ENCODE measurements around the gene SNRPA1.
A peak's percentile ranks its signal among the peaks of the same experiment; 100 is the strongest.

Gene SNRPA1

DNA sequence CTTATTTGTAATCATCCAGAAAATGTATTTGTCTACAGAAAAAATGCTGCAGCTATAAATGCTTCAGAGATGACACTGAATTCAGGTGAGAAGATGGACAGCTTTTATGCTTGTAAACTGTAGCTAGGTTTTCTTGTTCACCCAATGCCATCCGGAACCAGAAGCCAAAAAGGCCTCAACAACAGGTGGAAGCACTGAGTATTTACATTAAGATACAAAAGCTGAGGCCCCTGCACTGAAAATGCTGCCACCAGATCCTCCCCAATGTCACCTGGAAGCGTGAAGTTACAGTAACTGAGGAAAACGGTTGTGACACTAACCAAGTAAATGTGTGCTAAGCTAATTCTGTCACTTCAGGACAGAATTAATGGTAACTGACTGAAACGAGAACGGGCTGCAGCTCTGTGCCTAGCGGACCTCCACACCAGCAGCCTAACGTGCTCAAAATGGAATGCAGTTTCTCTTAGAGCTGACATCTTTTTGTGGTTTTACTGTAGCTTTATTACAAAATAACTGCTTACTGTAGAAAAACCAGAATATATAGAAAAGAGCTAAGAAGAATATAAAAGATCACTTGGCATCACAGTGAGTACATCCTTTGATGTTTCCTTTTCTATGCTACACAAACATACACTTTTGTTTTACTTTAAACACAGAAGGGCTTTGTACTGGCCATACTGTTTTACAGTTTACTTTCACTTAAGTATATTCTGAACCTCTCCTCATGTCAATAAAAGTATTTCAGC lies 50.8 kb downstream of the SNRPA1 start:
- H3K36me3 Mint-ChIP-seq (ENCODE audit: low read depth), result peaks cover 15% of the 10 kb centered on the region
- no peaks in the 10 kb centered on the region for H3K27me3 Mint-ChIP-seq (ENCODE audit: low read depth)
- no peaks in the 10 kb centered on the region for H3K9me3 Mint-ChIP-seq
- peak overlapping the region in 1 of 3 experiments; percentile 1 for H3K4me3 Mint-ChIP-seq
- H3K4me1 Mint-ChIP-seq, result peaks cover 83% of the 10 kb centered on the region
- H3K27ac Mint-ChIP-seq, result peak overlapping the region in 2 of 3 experiments; percentile 30 to 46
- TF ChIP-seq, protein P1, sequence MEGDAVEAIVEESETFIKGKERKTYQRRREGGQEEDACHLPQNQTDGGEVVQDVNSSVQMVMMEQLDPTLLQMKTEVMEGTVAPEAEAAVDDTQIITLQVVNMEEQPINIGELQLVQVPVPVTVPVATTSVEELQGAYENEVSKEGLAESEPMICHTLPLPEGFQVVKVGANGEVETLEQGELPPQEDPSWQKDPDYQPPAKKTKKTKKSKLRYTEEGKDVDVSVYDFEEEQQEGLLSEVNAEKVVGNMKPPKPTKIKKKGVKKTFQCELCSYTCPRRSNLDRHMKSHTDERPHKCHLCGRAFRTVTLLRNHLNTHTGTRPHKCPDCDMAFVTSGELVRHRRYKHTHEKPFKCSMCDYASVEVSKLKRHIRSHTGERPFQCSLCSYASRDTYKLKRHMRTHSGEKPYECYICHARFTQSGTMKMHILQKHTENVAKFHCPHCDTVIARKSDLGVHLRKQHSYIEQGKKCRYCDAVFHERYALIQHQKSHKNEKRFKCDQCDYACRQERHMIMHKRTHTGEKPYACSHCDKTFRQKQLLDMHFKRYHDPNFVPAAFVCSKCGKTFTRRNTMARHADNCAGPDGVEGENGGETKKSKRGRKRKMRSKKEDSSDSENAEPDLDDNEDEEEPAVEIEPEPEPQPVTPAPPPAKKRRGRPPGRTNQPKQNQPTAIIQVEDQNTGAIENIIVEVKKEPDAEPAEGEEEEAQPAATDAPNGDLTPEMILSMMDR (IDR thresholded peaks at IDR 0.05; ENCODE audit: unreplicated experiment in 3 of 3), result no peak

DNA sequence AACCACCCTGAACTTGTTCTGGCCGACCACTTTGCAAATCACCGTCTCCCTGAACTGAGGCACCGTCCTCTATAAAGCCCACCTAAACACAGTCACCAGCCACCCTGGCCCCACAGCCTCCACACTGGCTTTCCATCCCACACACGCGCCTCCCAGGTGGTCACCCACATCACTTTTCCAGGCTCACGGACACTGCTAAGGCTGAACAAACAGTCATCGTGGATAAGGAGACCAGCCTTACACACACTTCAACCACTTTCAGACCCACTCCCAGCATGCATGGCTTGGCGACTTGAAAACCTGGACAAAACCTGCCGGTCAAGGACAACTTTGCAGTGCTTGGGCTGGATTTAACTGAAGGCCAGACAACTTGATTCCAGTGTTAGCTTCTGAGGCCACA lies 51.6 kb downstream of the SNRPA1 start:
- Mint-ChIP-seq H3K4me1 (peaks cover 87% of the 10 kb centered on the region), H3K36me3 (ENCODE audit: low read depth) (peaks cover 16% of the 10 kb centered on the region), H3K4me3 (no peak overlapping the region), H3K9me3 (no peaks in the 10 kb centered on the region), H3K27ac (peak overlapping the region in 2 of 3 experiments; percentile 30 to 62), H3K27me3 (ENCODE audit: low read depth) (no peaks in the 10 kb centered on the region)
- TF ChIP-seq, protein P1 (IDR thresholded peaks at IDR 0.05; ENCODE audit: unreplicated experiment in 3 of 3), result no peak

DNA sequence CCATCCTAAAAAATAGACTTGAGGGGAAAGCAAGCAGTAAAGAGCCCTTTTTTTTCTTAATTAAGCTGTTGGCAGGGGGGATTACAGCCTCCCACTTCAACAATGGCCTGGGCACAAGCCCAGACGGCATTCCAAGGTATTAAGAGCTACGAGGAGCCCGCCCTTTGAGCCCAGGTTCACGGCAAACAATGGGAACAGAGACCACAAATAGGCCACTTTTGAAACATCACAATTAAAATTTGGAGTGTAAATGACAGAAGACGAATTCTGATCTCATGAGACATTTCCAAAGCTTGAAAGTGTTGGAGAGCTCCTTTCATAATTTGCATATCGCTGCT lies 52.1 kb downstream of the SNRPA1 start:
- Mint-ChIP-seq H3K36me3 (ENCODE audit: low read depth) (peaks cover 18% of the 10 kb centered on the region), H3K27me3 (ENCODE audit: low read depth) (no peaks in the 10 kb centered on the region), H3K4me3 (no peak overlapping the region), H3K4me1 (peaks cover 89% of the 10 kb centered on the region), H3K9me3 (no peaks in the 10 kb centered on the region), H3K27ac (peak overlapping the region in 2 of 3 experiments; percentile 30 to 62)
- TF ChIP-seq, protein P1 (IDR thresholded peaks at IDR 0.05; ENCODE audit: unreplicated experiment in 3 of 3), result no peak

DNA sequence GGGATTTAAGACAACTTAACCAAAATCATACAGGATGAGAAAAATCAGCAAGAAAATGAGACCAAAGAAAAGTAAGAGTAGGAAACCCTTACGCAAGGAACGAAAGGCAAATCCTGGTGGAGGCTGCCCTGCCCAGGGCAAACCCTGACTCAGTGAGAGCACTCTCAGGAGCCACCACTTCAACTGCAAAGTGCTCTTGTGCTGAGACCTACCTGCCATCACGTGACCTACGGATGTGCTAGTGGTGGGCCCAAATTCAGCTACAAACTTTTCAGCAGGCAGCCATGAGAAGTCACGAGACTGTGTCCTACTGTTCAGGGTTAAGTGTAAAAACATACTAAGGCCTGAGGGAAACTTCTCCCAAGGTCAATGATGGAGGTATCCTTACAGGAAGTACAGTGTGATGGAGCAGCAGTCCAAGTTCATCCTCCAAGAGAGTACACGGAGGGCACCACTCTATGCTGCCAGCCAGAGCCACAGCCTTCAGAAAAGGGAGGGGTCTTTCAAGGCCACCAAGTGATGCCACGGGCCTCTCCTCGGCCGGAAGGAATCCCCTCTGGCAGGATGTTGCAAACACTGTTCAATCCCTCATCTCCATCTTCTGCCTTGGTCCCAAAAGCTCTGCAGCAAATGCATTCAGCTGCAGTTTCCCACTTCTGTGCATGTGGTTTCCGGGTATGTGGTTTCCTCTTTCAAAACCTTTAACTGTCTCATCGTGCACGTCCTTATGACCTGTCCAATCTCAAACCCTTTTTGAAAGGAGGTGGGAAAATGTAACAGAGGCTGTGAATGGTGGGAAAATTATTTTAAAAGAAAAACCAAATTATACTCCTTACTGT lies 52.7 kb downstream of the SNRPA1 start:
- TF ChIP-seq, protein P1 (IDR thresholded peaks at IDR 0.05; ENCODE audit: unreplicated experiment in 3 of 3), result no peak
- peak overlapping the region in 1 of 3 experiments; percentile 14 for H3K4me3 Mint-ChIP-seq
- H3K9me3 Mint-ChIP-seq, result no peaks in the 10 kb centered on the region
- peaks cover 85% of the 10 kb centered on the region for H3K4me1 Mint-ChIP-seq
- H3K27ac Mint-ChIP-seq, result peak overlapping the region in 1 of 3 experiments; percentile 30
- H3K27me3 Mint-ChIP-seq (ENCODE audit: low read depth), result no peaks in the 10 kb centered on the region
- peaks cover 18% of the 10 kb centered on the region for H3K36me3 Mint-ChIP-seq (ENCODE audit: low read depth)

DNA sequence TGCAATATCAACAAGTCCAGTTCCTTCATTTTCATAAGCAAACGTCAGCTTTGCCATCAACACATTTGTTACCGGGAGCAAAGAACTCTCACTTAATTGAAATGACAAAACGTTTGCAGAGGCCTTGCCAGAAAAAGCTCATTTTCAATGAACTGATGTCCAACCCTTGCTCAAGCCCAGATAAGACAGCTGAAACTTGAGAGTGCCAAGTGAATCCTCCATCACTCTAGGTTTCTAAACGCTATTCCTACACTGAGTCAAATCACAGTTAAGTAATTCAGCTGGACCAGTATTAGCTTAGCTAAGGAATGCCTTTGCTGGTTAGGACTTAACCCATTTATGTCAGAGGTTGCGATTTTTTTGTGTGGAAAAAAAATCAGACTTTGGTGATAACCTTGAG lies 54.7 kb downstream of the SNRPA1 start:
- Mint-ChIP-seq H3K36me3 (ENCODE audit: low read depth) (peaks cover 28% of the 10 kb centered on the region), H3K27ac (peak overlapping the region in 2 of 3 experiments; percentile 68 to 73), H3K27me3 (ENCODE audit: low read depth) (no peaks in the 10 kb centered on the region), H3K4me1 (peaks cover 69% of the 10 kb centered on the region), H3K9me3 (no peaks in the 10 kb centered on the region), H3K4me3 (peak overlapping the region in 1 of 3 experiments; percentile 34)
- TF ChIP-seq, protein P1 (IDR thresholded peaks at IDR 0.05; ENCODE audit: unreplicated experiment in 3 of 3), result no peak
